Skin epidermis (tissue), 12 donors: Measurements from ENCODE around the gene ERC2.

Experiments
- H3K27ac ChIP-seq, 21 experiments: fragments of 200-600 bp; sonication (generic) in 11 of 21; one replicate each; pipeline ENCODE4 v1.5.0; 2020; ENCODE audit warnings: mild to moderate bottlenecking in 3 of 21, inconsistent platforms in 2 of 21, moderate library complexity in 2 of 21
- H3K4me3 ChIP-seq, 7 experiments: fragments of 200-600 bp; sonication (generic) in 2 of 7; one replicate each; pipeline ENCODE4 v1.5.0; 2020; ENCODE audit warnings: inconsistent platforms in 2 of 7, mild to moderate bottlenecking in 2 of 7, moderate library complexity in 1 of 7

Gene ERC2

GRCh38 chr3:55974421-55975165, 493.7 kb downstream of the ERC2 start:
- H3K4me3 ChIP-seq, result no peak overlapping the region
- H3K27ac ChIP-seq, result no peak overlapping the region

- Histone ChIP-seq H3K4me3 (no peak overlapping the region), H3K27ac (no peak overlapping the region)
Observed at GRCh38 chr3:55969634-55970033, 498.6 kb downstream of the ERC2 start.

- no peak overlapping the region for H3K27ac ChIP-seq
Observed at GRCh38 chr3:55968331-55968730, 499.9 kb downstream of the ERC2 start.

GRCh38 chr3:55966566-55966965, 501.7 kb downstream of the ERC2 start:
- Histone ChIP-seq H3K27ac (no peak overlapping the region), H3K4me3 (no peak overlapping the region)

More at GRCh38 chr3:55968331-55968730, 499.9 kb downstream of the ERC2 start:
- H3K4me3 ChIP-seq, result no peak overlapping the region

- Histone ChIP-seq H3K4me3 (no peak overlapping the region), H3K27ac (no peak overlapping the region)
Observed at GRCh38 chr3:55965776-55966175, 502.5 kb downstream of the ERC2 start.

- no peak overlapping the region for H3K4me3 ChIP-seq
- no peak overlapping the region for H3K27ac ChIP-seq
Observed at GRCh38 chr3:55964491-55964985, 503.7 kb downstream of the ERC2 start.

- Histone ChIP-seq H3K4me3 (no peak overlapping the region), H3K27ac (no peak overlapping the region)
Observed at GRCh38 chr3:55963601-55964000, 504.7 kb downstream of the ERC2 start.

GRCh38 chr3:55959471-55960080, 508.7 kb downstream of the ERC2 start:
- H3K27ac ChIP-seq, result peak overlapping the region in 1 of 21 experiments; percentile 59

GRCh38 chr3:55958605-55959004, 509.7 kb downstream of the ERC2 start:
- H3K27ac ChIP-seq, result peak overlapping the region in 1 of 21 experiments; percentile 75
- H3K4me3 ChIP-seq, result no peak overlapping the region

More at GRCh38 chr3:55959471-55960080, 508.7 kb downstream of the ERC2 start:
- H3K4me3 ChIP-seq, result no peak overlapping the region

- Histone ChIP-seq H3K27ac (no peak overlapping the region), H3K4me3 (no peak overlapping the region)
Observed at GRCh38 chr3:55955891-55956477, 512.3 kb downstream of the ERC2 start.

GRCh38 chr3:55951388-55951787, 516.9 kb downstream of the ERC2 start:
- no peak overlapping the region for H3K27ac ChIP-seq
- H3K4me3 ChIP-seq, result no peak overlapping the region

- Histone ChIP-seq H3K27ac (no peak overlapping the region), H3K4me3 (no peak overlapping the region)
Observed at GRCh38 chr3:55947406-55947805, 520.9 kb downstream of the ERC2 start.

GRCh38 chr3:55946574-55947160, 521.6 kb downstream of the ERC2 start:
- no peak overlapping the region for H3K4me3 ChIP-seq
- H3K27ac ChIP-seq, result no peak overlapping the region

GRCh38 chr3:55942868-55943267, 525.4 kb downstream of the ERC2 start:
- Histone ChIP-seq H3K27ac (no peak overlapping the region), H3K4me3 (no peak overlapping the region)

- Histone ChIP-seq H3K27ac (no peak overlapping the region), H3K4me3 (no peak overlapping the region)
Observed at GRCh38 chr3:55939287-55939686, 529.0 kb downstream of the ERC2 start.

GRCh38 chr3:55937301-55937700, 531.0 kb downstream of the ERC2 start:
- Histone ChIP-seq H3K4me3 (no peak overlapping the region), H3K27ac (no peak overlapping the region)

GRCh38 chr3:55936549-55937052, 531.7 kb downstream of the ERC2 start:
- no peak overlapping the region for H3K27ac ChIP-seq
- no peak overlapping the region for H3K4me3 ChIP-seq

GRCh38 chr3:55935241-55935640, 533.0 kb downstream of the ERC2 start:
- H3K4me3 ChIP-seq, result no peak overlapping the region
- H3K27ac ChIP-seq, result no peak overlapping the region

- no peak overlapping the region for H3K4me3 ChIP-seq
- H3K27ac ChIP-seq, result no peak overlapping the region
Observed at GRCh38 chr3:55934771-55935170, 533.5 kb downstream of the ERC2 start.

GRCh38 chr3:55929154-55929869, 539.0 kb downstream of the ERC2 start:
- H3K27ac ChIP-seq, result no peak overlapping the region

More at GRCh38 chr3:55929154-55929869, 539.0 kb downstream of the ERC2 start:
- H3K4me3 ChIP-seq, result no peak overlapping the region
